GM23338 (cell line): Measurements from ENCODE around the gene YWHAB. TPM values are rescaled to one million over a fixed set of nuclear protein-coding genes. Genes with fewer than 3 reads are reported as not detected.

ENCODE experiments used
- ATAC-seq: fragments of 200-7000 bp; cut with Tn5 transposase; 3 replicates; pipeline ENCODE4 v1.9.1; 2020
- DNase-seq: peaks from one replicate; pipeline ENCODE4 v3.0.0-alpha.2; 2015; ENCODE audit warnings: low spot score
- H2AFZ ChIP-seq: fragments of 200-600 bp; sonication (generic); 2 replicates; pipeline ENCODE4 v1.8.0; 2016; ENCODE audit warnings: antibody characterized with exemption, mild to moderate bottlenecking, moderate library complexity
- H3F3A ChIP-seq: fragments of 200-600 bp; sonication (generic); replicated peaks from 2 replicates; pipeline ENCODE4 v1.8.0; 2017; ENCODE audit warnings: antibody characterized with exemption, mixed run types, low read depth
- H3K27ac ChIP-seq: fragments of 200-600 bp; sonication (generic); 2 replicates; pipeline ENCODE4 v1.6.1; 2016; ENCODE audit warnings: low read depth
- H3K27me3 ChIP-seq: fragments of 200-600 bp; sonication (generic); 2 replicates; pipeline ENCODE4 v1.8.0; 2016; ENCODE audit warnings: mild to moderate bottlenecking, mixed run types, moderate library complexity; ENCODE audit not compliant: insufficient read depth
- H3K36me3 ChIP-seq: fragments of 200-600 bp; sonication (generic); 2 replicates; pipeline ENCODE4 v1.8.0; 2016; ENCODE audit warnings: mild to moderate bottlenecking; ENCODE audit not compliant: insufficient read depth
- H3K4me1 ChIP-seq: fragments of 200-600 bp; sonication (generic); 2 replicates; pipeline ENCODE4 v1.8.0; 2016; ENCODE audit warnings: mild to moderate bottlenecking, moderate library complexity; ENCODE audit not compliant: insufficient read depth
- H3K4me2 ChIP-seq: fragments of 200-600 bp; sonication (generic); 2 replicates; pipeline ENCODE4 v1.7.1; 2017; ENCODE audit warnings: mixed run types
- H3K4me3 ChIP-seq: fragments of 200-600 bp; sonication (generic); 2 replicates; pipeline ENCODE4 v1.6.1; 2016; ENCODE audit warnings: mixed run types
- H3K79me2 ChIP-seq: fragments of 200-600 bp; sonication (generic); replicated peaks from 2 replicates; pipeline ENCODE4 v1.8.0; 2017; ENCODE audit warnings: mild to moderate bottlenecking; ENCODE audit not compliant: insufficient read depth
- H3K9me2 ChIP-seq: fragments of 200-600 bp; sonication (generic); 2 replicates; pipeline ENCODE4 v1.8.0; 2017; ENCODE audit not compliant: insufficient read depth
- H4K20me1 ChIP-seq: fragments of 200-600 bp; sonication (generic); replicated peaks from 2 replicates; pipeline ENCODE4 v1.8.0; 2017; ENCODE audit warnings: mild to moderate bottlenecking; ENCODE audit not compliant: insufficient read depth
- H3K27ac Mint-ChIP-seq: 2 replicates; pipeline ENCODE4 v1.8.0; 2020; ENCODE audit warnings: inconsistent platforms, mild to moderate bottlenecking, moderate library complexity, mixed read lengths
- H3K27me3 Mint-ChIP-seq: 3 replicates; pipeline ENCODE4 v1.8.0; 2022; ENCODE audit warnings: low read depth, mild to moderate bottlenecking, moderate library complexity, mixed read lengths, inconsistent platforms; ENCODE audit not compliant: insufficient read depth, poor library complexity
- H3K36me3 Mint-ChIP-seq: 3 replicates; pipeline ENCODE4 v1.8.0; 2021; ENCODE audit warnings: low read depth, mild to moderate bottlenecking, inconsistent platforms, moderate library complexity, mixed read lengths
- H3K4me1 Mint-ChIP-seq: 3 replicates; pipeline ENCODE4 v1.8.0; 2020; ENCODE audit warnings: mild to moderate bottlenecking, inconsistent platforms, mixed read lengths
- H3K4me3 Mint-ChIP-seq: 3 replicates; pipeline ENCODE4 v1.8.0; 2021; ENCODE audit warnings: moderate library complexity, mild to moderate bottlenecking, inconsistent platforms, mixed read lengths
- H3K9me3 Mint-ChIP-seq: 3 replicates; pipeline ENCODE4 v1.8.0; 2020; ENCODE audit warnings: moderate library complexity, mild to moderate bottlenecking, inconsistent platforms, mixed read lengths
- CREB1 ChIP-seq: fragments of 250-450 bp; sonication (Bioruptor Pico); IDR thresholded peaks from 2 replicates; pipeline ENCODE4 v1.5.0; 2020; ENCODE audit warnings: low read depth, mild to moderate bottlenecking, moderate library complexity
- EZH2 ChIP-seq: fragments of 200-600 bp; sonication (generic); IDR thresholded peaks from one replicate; pipeline ENCODE4 v1.8.0; 2017; ENCODE audit warnings: antibody characterized with exemption, mild to moderate bottlenecking, low read depth; ENCODE audit not compliant: unreplicated experiment
- JUNB ChIP-seq: IDR thresholded peaks from one replicate; pipeline ENCODE4 v1.6.1; 2016; ENCODE audit warnings: antibody characterized with exemption; ENCODE audit not compliant: unreplicated experiment
- POLR2AphosphoS5 ChIP-seq: IDR thresholded peaks from 2 replicates; pipeline ENCODE4 v1.6.1; 2016; ENCODE audit warnings: antibody characterized with exemption, low read depth
- STAT1 ChIP-seq: IDR thresholded peaks from one replicate; pipeline ENCODE4 v1.6.1; 2016; ENCODE audit warnings: antibody characterized with exemption; ENCODE audit not compliant: unreplicated experiment
- ZNF114 ChIP-seq: fragments of 250-450 bp; sonication (Bioruptor Pico); IDR thresholded peaks from 2 replicates; pipeline ENCODE4 v1.5.0; 2020; ENCODE audit warnings: mild to moderate bottlenecking, moderate library complexity
- polyA plus RNA-seq: library from polyadenylated mRNA; unstranded; fragments of >200 nt; fragmentation: Nextera tagmentation; extraction: Ambion mirVana; gene quantifications from 2 replicates; pipeline ENCODE4 v1.2.1, GENCODE V29; 2016
- total RNA-seq: library from RNA; depleted of rRNA; stranded (reverse); fragments of >200 nt; shearing (Covaris generic); gene quantifications from 2 replicates; pipeline ENCODE4 v1.2.3, GENCODE V29; 2014
- TF ChIP-seq, protein P1 (sequence below): fragments of 250-450 bp; sonication (Bioruptor Pico); IDR thresholded peaks from 2 replicates; pipeline ENCODE4 v1.5.0; 2020; ENCODE audit warnings: mild to moderate bottlenecking, moderate library complexity
- TF ChIP-seq, protein P2 (sequence below): IDR thresholded peaks from 2 replicates; pipeline ENCODE4 v1.6.1; 2016; ENCODE audit warnings: antibody characterized with exemption
- TF ChIP-seq, protein P3 (sequence below), 2 experiments: fragments of 200-600 bp in 1 of 2; sonication (generic) in 1 of 2; conservative IDR thresholded peaks; 2 replicates each; pipeline versions ENCODE4 v1.5.1 to v1.6.1; 2016 to 2017; ENCODE audit warnings: antibody characterized with exemption in 2 of 2, low read depth in 2 of 2, mild to moderate bottlenecking in 2 of 2, moderate library complexity in 1 of 2
- TF ChIP-seq, protein P4 (sequence below): IDR thresholded peaks from one replicate; pipeline ENCODE4 v1.6.1; 2018; ENCODE audit warnings: antibody characterized with exemption; ENCODE audit not compliant: unreplicated experiment

Gene YWHAB
- total and polyA plus RNA-seq, 2 experiments from 2014 or later = 121 to 519 TPM

DNA sequence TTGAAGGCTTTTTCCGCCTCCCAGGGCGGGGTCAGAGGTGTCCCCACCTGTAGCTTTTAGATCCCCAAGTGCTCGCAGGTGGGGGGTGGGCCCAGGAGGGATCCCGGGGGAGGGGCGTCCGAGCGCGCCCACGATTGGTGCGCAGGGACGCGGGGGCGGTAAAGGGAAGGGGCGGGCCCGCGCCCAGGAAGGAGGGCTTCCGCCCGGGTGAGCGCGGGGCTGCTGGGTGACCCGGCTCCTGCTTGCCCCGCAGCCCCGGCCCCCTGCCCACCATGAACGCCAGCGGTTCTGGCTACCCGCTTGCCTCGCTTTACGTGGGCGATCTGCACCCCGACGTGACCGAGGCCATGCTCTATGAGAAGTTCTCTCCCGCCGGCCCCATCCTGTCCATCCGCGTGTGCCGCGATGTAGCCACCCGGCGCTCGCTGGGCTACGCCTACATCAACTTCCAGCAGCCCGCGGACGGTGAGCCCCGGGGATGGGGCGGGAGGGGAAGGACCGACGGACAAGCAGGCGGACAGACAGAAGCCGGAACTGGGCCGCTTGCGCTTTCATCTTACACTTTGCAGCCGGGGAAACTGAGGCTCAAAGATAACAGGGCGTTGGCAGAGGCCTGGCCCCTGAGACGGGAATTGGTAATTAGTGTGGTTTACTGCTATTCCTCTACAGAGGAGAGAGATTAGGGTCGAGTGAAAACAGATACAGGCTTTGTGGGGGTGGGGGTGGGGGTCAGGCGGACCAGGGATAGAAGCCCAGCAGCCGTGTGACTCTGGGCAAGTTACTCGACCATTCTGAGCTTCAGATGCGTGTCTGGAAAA, 24.6 kb downstream of the YWHAB start, which contains the start of gene PABPC1L:
TSS of gene PABPC1L (plus strand) at position 189 of the 818 bp plus-strand sequence. CDS start at position 273, 84 bp downstream.
- peak within 1 kb of the TSS; percentile 89 for H3K4me2 ChIP-seq
- DNase-seq (peak; percentile 96), ATAC-seq (peak; percentile 89)
- H3K27ac Mint-ChIP-seq = peak within 1 kb of the TSS; percentile 72
- peaks cover 69% of the 10 kb centered on the region for H3K36me3 Mint-ChIP-seq
- H3K27ac ChIP-seq = peak within 1 kb of the TSS; percentile 86
- H4K20me1 ChIP-seq = peaks cover 27% of the 10 kb centered on the region
- peaks cover 6% of the 10 kb centered on the region; the same call in 1 of the 2 replicates for H3K79me2 ChIP-seq
- peaks cover 35% of the 10 kb centered on the region for H3K36me3 ChIP-seq
- H3K4me1 Mint-ChIP-seq = peaks cover 31% of the 10 kb centered on the region
- H3K27me3 Mint-ChIP-seq = peaks cover 3% of the 10 kb centered on the region
- no peaks in the 10 kb centered on the region for H3K27me3 ChIP-seq
- TF ChIP-seq CREB1 (CRISPR knock-in tag) (no peak), ZNF114 (no peak), EZH2 (no peak), POLR2AphosphoS5 (peak; percentile 84), STAT1 (no peak), JUNB (no peak)
- TF ChIP-seq, protein P1, sequence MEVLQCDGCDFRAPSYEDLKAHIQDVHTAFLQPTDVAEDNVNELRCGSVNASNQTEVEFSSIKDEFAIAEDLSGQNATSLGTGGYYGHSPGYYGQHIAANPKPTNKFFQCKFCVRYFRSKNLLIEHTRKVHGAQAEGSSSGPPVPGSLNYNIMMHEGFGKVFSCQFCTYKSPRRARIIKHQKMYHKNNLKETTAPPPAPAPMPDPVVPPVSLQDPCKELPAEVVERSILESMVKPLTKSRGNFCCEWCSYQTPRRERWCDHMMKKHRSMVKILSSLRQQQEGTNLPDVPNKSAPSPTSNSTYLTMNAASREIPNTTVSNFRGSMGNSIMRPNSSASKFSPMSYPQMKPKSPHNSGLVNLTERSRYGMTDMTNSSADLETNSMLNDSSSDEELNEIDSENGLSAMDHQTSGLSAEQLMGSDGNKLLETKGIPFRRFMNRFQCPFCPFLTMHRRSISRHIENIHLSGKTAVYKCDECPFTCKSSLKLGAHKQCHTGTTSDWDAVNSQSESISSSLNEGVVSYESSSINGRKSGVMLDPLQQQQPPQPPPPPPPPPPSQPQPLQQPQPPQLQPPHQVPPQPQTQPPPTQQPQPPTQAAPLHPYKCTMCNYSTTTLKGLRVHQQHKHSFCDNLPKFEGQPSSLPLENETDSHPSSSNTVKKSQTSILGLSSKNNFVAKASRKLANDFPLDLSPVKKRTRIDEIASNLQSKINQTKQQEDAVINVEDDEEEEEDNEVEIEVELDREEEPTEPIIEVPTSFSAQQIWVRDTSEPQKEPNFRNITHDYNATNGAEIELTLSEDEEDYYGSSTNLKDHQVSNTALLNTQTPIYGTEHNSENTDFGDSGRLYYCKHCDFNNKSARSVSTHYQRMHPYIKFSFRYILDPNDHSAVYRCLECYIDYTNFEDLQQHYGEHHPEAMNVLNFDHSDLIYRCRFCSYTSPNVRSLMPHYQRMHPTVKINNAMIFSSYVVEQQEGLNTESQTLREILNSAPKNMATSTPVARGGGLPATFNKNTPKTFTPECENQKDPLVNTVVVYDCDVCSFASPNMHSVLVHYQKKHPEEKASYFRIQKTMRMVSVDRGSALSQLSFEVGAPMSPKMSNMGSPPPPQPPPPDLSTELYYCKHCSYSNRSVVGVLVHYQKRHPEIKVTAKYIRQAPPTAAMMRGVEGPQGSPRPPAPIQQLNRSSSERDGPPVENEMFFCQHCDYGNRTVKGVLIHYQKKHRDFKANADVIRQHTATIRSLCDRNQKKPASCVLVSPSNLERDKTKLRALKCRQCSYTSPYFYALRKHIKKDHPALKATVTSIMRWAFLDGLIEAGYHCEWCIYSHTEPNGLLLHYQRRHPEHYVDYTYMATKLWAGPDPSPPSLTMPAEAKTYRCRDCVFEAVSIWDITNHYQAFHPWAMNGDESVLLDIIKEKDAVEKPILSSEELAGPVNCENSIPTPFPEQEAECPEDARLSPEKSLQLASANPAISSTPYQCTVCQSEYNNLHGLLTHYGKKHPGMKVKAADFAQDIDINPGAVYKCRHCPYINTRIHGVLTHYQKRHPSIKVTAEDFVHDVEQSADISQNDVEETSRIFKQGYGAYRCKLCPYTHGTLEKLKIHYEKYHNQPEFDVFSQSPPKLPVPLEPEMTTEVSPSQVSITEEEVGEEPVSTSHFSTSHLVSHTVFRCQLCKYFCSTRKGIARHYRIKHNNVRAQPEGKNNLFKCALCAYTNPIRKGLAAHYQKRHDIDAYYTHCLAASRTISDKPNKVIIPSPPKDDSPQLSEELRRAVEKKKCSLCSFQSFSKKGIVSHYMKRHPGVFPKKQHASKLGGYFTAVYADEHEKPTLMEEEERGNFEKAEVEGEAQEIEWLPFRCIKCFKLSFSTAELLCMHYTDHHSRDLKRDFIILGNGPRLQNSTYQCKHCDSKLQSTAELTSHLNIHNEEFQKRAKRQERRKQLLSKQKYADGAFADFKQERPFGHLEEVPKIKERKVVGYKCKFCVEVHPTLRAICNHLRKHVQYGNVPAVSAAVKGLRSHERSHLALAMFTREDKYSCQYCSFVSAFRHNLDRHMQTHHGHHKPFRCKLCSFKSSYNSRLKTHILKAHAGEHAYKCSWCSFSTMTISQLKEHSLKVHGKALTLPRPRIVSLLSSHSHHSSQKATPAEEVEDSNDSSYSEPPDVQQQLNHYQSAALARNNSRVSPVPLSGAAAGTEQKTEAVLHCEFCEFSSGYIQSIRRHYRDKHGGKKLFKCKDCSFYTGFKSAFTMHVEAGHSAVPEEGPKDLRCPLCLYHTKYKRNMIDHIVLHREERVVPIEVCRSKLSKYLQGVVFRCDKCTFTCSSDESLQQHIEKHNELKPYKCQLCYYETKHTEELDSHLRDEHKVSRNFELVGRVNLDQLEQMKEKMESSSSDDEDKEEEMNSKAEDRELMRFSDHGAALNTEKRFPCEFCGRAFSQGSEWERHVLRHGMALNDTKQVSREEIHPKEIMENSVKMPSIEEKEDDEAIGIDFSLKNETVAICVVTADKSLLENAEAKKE = no peak
- TF ChIP-seq, protein P2, sequence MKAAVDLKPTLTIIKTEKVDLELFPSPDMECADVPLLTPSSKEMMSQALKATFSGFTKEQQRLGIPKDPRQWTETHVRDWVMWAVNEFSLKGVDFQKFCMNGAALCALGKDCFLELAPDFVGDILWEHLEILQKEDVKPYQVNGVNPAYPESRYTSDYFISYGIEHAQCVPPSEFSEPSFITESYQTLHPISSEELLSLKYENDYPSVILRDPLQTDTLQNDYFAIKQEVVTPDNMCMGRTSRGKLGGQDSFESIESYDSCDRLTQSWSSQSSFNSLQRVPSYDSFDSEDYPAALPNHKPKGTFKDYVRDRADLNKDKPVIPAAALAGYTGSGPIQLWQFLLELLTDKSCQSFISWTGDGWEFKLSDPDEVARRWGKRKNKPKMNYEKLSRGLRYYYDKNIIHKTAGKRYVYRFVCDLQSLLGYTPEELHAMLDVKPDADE = peak; percentile 25; the same call in 1 of the 2 replicates
- TF ChIP-seq, protein P3, sequence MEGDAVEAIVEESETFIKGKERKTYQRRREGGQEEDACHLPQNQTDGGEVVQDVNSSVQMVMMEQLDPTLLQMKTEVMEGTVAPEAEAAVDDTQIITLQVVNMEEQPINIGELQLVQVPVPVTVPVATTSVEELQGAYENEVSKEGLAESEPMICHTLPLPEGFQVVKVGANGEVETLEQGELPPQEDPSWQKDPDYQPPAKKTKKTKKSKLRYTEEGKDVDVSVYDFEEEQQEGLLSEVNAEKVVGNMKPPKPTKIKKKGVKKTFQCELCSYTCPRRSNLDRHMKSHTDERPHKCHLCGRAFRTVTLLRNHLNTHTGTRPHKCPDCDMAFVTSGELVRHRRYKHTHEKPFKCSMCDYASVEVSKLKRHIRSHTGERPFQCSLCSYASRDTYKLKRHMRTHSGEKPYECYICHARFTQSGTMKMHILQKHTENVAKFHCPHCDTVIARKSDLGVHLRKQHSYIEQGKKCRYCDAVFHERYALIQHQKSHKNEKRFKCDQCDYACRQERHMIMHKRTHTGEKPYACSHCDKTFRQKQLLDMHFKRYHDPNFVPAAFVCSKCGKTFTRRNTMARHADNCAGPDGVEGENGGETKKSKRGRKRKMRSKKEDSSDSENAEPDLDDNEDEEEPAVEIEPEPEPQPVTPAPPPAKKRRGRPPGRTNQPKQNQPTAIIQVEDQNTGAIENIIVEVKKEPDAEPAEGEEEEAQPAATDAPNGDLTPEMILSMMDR (conservative IDR thresholded peaks at IDR 0.05; ENCODE audit: low read depth in 2 of 2) = no peak
- TF ChIP-seq, protein P4, sequence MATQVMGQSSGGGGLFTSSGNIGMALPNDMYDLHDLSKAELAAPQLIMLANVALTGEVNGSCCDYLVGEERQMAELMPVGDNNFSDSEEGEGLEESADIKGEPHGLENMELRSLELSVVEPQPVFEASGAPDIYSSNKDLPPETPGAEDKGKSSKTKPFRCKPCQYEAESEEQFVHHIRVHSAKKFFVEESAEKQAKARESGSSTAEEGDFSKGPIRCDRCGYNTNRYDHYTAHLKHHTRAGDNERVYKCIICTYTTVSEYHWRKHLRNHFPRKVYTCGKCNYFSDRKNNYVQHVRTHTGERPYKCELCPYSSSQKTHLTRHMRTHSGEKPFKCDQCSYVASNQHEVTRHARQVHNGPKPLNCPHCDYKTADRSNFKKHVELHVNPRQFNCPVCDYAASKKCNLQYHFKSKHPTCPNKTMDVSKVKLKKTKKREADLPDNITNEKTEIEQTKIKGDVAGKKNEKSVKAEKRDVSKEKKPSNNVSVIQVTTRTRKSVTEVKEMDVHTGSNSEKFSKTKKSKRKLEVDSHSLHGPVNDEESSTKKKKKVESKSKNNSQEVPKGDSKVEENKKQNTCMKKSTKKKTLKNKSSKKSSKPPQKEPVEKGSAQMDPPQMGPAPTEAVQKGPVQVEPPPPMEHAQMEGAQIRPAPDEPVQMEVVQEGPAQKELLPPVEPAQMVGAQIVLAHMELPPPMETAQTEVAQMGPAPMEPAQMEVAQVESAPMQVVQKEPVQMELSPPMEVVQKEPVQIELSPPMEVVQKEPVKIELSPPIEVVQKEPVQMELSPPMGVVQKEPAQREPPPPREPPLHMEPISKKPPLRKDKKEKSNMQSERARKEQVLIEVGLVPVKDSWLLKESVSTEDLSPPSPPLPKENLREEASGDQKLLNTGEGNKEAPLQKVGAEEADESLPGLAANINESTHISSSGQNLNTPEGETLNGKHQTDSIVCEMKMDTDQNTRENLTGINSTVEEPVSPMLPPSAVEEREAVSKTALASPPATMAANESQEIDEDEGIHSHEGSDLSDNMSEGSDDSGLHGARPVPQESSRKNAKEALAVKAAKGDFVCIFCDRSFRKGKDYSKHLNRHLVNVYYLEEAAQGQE = no peak
- H3K4me1 ChIP-seq = peaks cover 12% of the 10 kb centered on the region
- no peaks in the 10 kb centered on the region for H3K9me2 ChIP-seq
- no peaks in the 10 kb centered on the region for H3K9me3 Mint-ChIP-seq
- H3K4me3 ChIP-seq = peak within 1 kb of the TSS; percentile 92
- H3F3A ChIP-seq = peaks cover 15% of the 10 kb centered on the region
- H3K4me3 Mint-ChIP-seq = peak within 1 kb of the TSS; percentile 87
- peak within 1 kb of the TSS; percentile 63; the same call in 1 of the 2 replicates for H2AFZ ChIP-seq
